GM13977 (cell line): ENCODE results near the gene OTOS.

Source experiments
- DNase-seq: peaks from one replicate; pipeline ENCODE4 v3.0.0; 2012; ENCODE audit warnings: low spot score
- CTCF ChIP-seq: IDR thresholded peaks from 2 replicates; pipeline ENCODE4 v1.5.1; 2012; ENCODE audit warnings: mild to moderate bottlenecking, control low read depth; ENCODE audit not compliant: insufficient read depth; ENCODE audit errors: extremely low read depth, missing control alignments
- in situ Hi-C: fragments of 300-500 bp; cut with MboI; formaldehyde crosslinking; loops from one replicate; pipeline ENCODE4 v1.12.0; 2022; ENCODE audit warnings: low sequenced_read_pairs, low pct_unique_long_range_greater_than_20kb, mixed read lengths, inconsistent platforms; ENCODE audit not compliant: unreplicated experiment

The OTOS gene

DNA sequence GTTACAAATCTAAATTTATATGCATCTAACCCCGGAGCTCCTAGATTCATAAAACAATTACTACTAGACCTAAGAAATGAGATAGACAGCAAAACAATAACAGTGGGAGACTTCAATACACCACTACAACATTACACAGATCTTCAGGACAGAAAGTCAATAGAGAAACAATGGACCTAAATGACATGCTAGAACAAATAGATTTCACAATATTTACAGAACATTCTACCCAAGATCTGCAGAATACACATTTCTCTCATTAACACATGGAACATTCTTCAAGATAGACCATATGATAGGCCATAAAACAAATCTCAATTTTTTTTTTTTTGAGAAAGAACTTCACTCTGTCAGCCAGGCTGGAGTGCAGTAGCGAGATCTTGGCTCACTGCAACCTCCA is 42.1 kb downstream of the OTOS start:
- in situ Hi-C loops: no loop called here
- DNase-seq: no peak
- no peak for TF ChIP-seq CTCF

- in situ Hi-C loops: no loop called here
- no peak for DNase-seq
- no peak for TF ChIP-seq CTCF
Measured at GRCh38 chr2:240095556-240096523, 44.6 kb downstream of the OTOS start.

- no peak for DNase-seq
- TF ChIP-seq CTCF: no peak
- in situ Hi-C loops: no loop called here
Measured at GRCh38 chr2:240089306-240089705, 51.2 kb downstream of the OTOS start.
